Retinal pigment epithelial cell (primary cell): ENCODE data around the gene BLMH.
A peak's percentile ranks its signal among the peaks of the same experiment; 100 is the strongest.

Experiments used
- DNase-seq: peaks from one replicate; pipeline ENCODE4 v3.0.0-alpha.2; 2010; ENCODE audit warnings: low read depth
- H3K4me3 ChIP-seq: 2 replicates; pipeline ENCODE4 v1.5.1; 2011; ENCODE audit warnings: mild to moderate bottlenecking, low read length, control low read depth, moderate library complexity
- TF ChIP-seq, protein P1 (sequence below): conservative IDR thresholded peaks from 2 replicates; pipeline ENCODE4 v1.5.1; 2011; ENCODE audit warnings: low read depth, low read length, control low read depth, inconsistent platforms

Gene BLMH

DNA sequence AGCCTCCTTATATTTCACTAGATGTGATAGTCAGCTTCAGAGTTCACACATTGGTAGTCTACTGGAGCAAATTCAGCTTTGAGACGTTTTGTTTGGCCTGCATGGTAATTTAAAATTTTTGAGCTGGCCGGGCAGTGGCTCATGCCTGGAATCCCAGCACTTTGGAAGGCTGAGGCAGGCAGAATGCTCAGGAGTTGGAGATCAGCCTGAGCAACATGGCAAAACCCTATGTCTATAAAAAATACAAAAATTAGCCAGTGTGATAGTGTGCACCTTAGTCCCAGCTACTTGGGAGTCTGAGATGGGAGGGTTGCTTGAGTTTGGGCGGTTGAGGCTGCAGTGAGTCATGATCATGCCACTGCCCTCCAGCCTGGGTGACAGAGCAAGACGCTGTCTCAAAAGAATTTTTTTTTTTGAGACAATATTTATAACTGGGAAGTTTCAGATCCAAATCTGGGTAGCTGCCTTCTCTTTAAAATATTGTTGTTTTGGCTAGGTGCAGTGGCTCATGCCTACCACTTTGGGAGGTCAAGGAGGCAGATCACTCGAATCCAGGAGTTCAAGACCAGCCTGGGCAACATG is 4.8 kb upstream of the BLMH start:
- no peak for DNase-seq
- no peak overlapping the region for H3K4me3 ChIP-seq
- TF ChIP-seq, protein P1, sequence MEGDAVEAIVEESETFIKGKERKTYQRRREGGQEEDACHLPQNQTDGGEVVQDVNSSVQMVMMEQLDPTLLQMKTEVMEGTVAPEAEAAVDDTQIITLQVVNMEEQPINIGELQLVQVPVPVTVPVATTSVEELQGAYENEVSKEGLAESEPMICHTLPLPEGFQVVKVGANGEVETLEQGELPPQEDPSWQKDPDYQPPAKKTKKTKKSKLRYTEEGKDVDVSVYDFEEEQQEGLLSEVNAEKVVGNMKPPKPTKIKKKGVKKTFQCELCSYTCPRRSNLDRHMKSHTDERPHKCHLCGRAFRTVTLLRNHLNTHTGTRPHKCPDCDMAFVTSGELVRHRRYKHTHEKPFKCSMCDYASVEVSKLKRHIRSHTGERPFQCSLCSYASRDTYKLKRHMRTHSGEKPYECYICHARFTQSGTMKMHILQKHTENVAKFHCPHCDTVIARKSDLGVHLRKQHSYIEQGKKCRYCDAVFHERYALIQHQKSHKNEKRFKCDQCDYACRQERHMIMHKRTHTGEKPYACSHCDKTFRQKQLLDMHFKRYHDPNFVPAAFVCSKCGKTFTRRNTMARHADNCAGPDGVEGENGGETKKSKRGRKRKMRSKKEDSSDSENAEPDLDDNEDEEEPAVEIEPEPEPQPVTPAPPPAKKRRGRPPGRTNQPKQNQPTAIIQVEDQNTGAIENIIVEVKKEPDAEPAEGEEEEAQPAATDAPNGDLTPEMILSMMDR = no peak

DNA sequence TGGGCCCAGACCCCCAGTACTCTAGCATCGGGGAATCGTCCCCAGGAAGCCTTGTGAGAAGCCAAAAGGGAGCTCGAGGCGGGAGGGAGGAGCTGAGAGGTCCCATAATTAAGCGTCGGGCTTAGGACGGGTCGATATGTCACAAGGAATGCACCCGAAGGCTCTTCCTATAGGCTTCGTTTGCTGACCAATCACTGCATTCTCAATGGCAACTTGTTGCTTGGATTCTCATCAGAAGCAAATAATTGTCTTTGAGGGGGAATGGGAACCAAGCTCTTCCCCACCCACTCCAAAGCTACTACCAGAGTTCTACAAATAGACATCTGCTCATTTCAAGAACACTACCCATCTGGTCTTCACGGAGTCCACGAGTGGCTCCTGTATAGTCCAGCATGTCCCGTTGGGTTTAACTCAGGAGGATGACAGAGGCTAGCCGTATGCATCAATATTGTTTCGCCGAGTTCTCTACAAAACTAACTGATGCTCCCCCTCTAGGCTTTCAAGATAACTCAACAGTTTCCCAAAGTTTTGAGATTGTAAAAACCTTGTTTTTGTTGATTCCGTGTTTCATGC is 628 bp upstream of the BLMH start:
- peak overlapping the region; percentile 90 for H3K4me3 ChIP-seq
- TF ChIP-seq, protein P1 = no peak
- no peak for DNase-seq

DNA sequence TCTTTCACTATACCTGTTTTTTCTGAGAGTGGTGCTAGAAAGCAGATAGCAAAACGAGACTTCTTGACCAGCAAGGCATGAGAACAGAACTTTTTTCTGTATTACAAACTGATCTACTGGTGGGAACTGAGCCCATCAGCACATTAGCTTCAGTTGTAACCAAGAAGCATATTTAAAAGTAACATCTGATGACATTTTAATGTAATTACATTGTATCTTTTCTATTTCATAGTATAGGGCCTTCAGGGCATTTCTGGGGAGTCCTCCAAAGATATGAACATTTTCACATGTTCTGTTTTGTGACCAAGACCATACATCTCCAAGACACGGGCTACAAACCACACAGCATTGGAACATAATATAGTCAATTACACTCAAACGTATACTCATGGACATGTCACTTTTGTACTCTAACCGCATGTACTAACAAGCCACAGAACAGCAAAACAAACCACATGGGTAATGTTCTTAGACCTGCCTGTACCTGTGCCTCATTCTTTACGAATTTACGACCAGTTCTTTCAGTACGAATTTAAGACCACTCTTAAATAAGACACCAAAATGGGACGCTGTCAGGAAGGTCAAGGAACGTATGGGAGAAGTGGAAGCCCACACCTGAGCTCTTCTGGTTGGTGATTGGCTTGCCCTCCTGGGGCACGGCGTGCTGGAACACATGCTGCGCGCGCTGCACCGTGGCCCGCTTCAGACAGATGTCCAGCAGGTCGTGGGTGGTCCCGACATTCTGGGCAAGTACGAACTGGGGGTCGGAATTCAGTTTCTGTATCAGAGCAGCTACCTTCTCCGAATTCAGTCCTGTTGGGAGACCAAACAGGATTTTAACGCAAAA is 825 bp downstream of the BLMH start:
- TF ChIP-seq, protein P1 = no peak
- H3K4me3 ChIP-seq = peak overlapping the region; percentile 90
- no peak for DNase-seq

DNA sequence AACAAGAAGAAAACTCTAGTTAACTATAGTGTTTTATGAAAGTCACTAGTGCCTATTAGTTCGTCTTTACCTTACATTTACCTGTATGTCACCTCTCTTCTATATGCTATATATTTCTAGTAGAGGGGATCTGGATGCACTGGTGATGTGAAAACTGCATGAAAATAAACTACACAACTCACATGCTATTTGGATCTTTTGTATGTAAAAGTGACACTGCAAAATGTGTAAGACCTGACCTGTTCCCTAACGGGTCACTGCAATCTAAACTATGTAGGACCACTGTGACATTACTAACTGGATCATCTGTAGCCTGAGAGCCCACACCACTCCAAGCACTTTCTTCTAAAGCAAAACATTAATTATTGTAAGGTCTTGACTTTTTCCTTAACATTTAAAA is 1.7 kb downstream of the BLMH start:
- DNase-seq = no peak
- H3K4me3 ChIP-seq = no peak overlapping the region
- TF ChIP-seq, protein P1 = no peak

DNA sequence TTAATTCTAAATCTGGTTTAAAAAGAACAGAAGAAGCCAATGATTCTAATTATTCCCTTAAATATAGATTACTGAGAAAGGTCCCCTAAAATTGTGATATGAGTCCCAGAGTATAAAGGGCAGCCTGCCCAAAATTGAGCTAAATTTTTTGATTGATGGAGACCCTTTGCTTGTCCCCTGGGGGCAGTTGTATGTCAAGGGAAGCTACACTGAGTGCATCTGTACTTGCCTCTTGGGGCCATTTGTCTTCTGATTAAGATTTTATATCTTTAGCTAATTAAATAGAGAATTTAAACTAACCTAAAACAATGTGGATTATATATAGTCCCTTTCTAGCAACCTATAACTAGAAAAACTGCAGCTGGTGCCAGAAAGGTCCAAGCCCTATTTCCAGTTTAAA is 12.6 kb downstream of the BLMH start:
- no peak for DNase-seq
- H3K4me3 ChIP-seq = no peak overlapping the region
- TF ChIP-seq, protein P1 = no peak

DNA sequence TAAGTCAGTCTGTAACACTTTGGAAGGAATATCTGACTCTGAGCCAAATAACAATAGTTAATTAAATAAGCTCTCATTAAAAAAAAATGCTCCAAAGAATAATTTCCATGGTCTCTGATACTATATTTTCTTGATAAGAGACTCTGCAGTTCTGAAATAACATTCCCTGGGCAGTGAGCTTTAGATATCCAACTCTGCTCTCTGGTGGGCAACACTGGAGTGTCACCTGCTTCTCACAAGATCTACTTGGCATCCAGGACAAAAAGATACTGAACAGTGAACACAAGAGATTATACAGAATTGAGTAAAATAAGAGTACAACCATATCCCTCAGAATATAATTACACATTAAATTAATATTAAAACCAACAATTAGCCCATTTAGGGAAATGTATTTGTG is 13.7 kb downstream of the BLMH start:
- peak; percentile 46 for DNase-seq
- TF ChIP-seq, protein P1 = peak; percentile 68
- no peak overlapping the region for H3K4me3 ChIP-seq
